ENCODE results near the gene PTPRN2. TPM values are rescaled to one million over a fixed set of nuclear protein-coding genes. Genes with fewer than 3 reads are reported as not detected.
A peak's percentile ranks its signal among the peaks of the same experiment; 100 is the strongest.

Gene PTPRN2
- polyA plus RNA-seq, 1 donor from 2014 or later: 1.6 TPM

GRCh38 chr7:157874208-157874816 lies 713.3 kb downstream of the PTPRN2 start:
- H3K4me1 Mint-ChIP-seq: peaks cover 0 to 4% (median 0%) of the 10 kb centered on the region in 3 donors
- H3K27me3 Mint-ChIP-seq: peaks cover 4% of the 10 kb centered on the region
- peaks cover 0 to 9% (median 4%) of the 10 kb centered on the region in 3 donors for H3K9me3 Mint-ChIP-seq
- peak overlapping the region in 1 of 3 donors; percentile 8 for H3K27ac Mint-ChIP-seq
- H3K4me3 Mint-ChIP-seq: peak overlapping the region in 1 of 4 donors; percentile 59
- no peaks in the 10 kb centered on the region for H3K36me3 Mint-ChIP-seq

- peaks cover 4% of the 10 kb centered on the region for H3K27me3 Mint-ChIP-seq
Observed at GRCh38 chr7:157873664-157874063, 714.0 kb downstream of the PTPRN2 start.

GRCh38 chr7:157873181-157873580 lies 714.4 kb downstream of the PTPRN2 start:
- Mint-ChIP-seq H3K9me3 (peaks cover 6 to 9% (median 7%) of the 10 kb centered on the region in 3 donors), H3K36me3 (no peaks in the 10 kb centered on the region), H3K27ac (no peak overlapping the region)

More at GRCh38 chr7:157873664-157874063, 714.0 kb downstream of the PTPRN2 start:
- H3K36me3 Mint-ChIP-seq: no peaks in the 10 kb centered on the region
- H3K27ac Mint-ChIP-seq: no peak overlapping the region
- H3K4me3 Mint-ChIP-seq: no peak overlapping the region
- H3K4me1 Mint-ChIP-seq: peaks cover 0 to 4% (median under 1%) of the 10 kb centered on the region in 3 donors
- peaks cover 5 to 9% (median 6%) of the 10 kb centered on the region in 3 donors for H3K9me3 Mint-ChIP-seq

GRCh38 chr7:157872447-157872846 lies 715.2 kb downstream of the PTPRN2 start:
- H3K27ac Mint-ChIP-seq: no peak overlapping the region
- no peak overlapping the region for H3K4me3 Mint-ChIP-seq
- no peaks in the 10 kb centered on the region for H3K36me3 Mint-ChIP-seq
- H3K27me3 Mint-ChIP-seq: peaks cover 4% of the 10 kb centered on the region
- H3K9me3 Mint-ChIP-seq: peaks cover 6 to 9% (median 7%) of the 10 kb centered on the region in 3 donors
- H3K4me1 Mint-ChIP-seq: peaks cover 0 to 4% (median 2%) of the 10 kb centered on the region in 3 donors

More at GRCh38 chr7:157873181-157873580, 714.4 kb downstream of the PTPRN2 start:
- Mint-ChIP-seq H3K27me3 (peaks cover 4% of the 10 kb centered on the region), H3K4me1 (peaks cover 0 to 4% (median 2%) of the 10 kb centered on the region in 3 donors), H3K4me3 (no peak overlapping the region)

GRCh38 chr7:157871681-157872080 lies 715.9 kb downstream of the PTPRN2 start:
- peaks cover 0 to 4% (median 2%) of the 10 kb centered on the region in 3 donors for H3K4me1 Mint-ChIP-seq
- peaks cover 4% of the 10 kb centered on the region for H3K27me3 Mint-ChIP-seq
- no peaks in the 10 kb centered on the region for H3K36me3 Mint-ChIP-seq
- H3K27ac Mint-ChIP-seq: no peak overlapping the region
- H3K9me3 Mint-ChIP-seq: peaks cover 6 to 9% (median 7%) of the 10 kb centered on the region in 3 donors
- H3K4me3 Mint-ChIP-seq: no peak overlapping the region

- H3K27me3 Mint-ChIP-seq: peaks cover 4% of the 10 kb centered on the region
- no peak overlapping the region for H3K4me3 Mint-ChIP-seq
- peak overlapping the region in 1 of 3 donors; percentile 25 for H3K27ac Mint-ChIP-seq
- H3K9me3 Mint-ChIP-seq: peaks cover 6 to 9% (median 7%) of the 10 kb centered on the region in 3 donors
- peaks cover 0 to 4% (median 2%) of the 10 kb centered on the region in 3 donors for H3K4me1 Mint-ChIP-seq
- no peaks in the 10 kb centered on the region for H3K36me3 Mint-ChIP-seq
Observed at GRCh38 chr7:157870644-157871290, 716.9 kb downstream of the PTPRN2 start.

GRCh38 chr7:157869793-157870192 lies 717.8 kb downstream of the PTPRN2 start:
- no peaks in the 10 kb centered on the region for H3K36me3 Mint-ChIP-seq
- H3K4me3 Mint-ChIP-seq: no peak overlapping the region
- peaks cover 2% of the 10 kb centered on the region for H3K27me3 Mint-ChIP-seq
- peaks cover 0 to 3% (median 2%) of the 10 kb centered on the region in 3 donors for H3K4me1 Mint-ChIP-seq
- H3K27ac Mint-ChIP-seq: no peak overlapping the region
- peaks cover 6 to 9% (median 7%) of the 10 kb centered on the region in 3 donors for H3K9me3 Mint-ChIP-seq

- Mint-ChIP-seq H3K4me3 (no peak overlapping the region), H3K27me3 (peaks cover 2% of the 10 kb centered on the region), H3K27ac (no peak overlapping the region), H3K36me3 (no peaks in the 10 kb centered on the region), H3K9me3 (peaks cover 5 to 9% (median 6%) of the 10 kb centered on the region in 3 donors), H3K4me1 (peaks cover 0 to 2% (median 0%) of the 10 kb centered on the region in 3 donors)
Observed at GRCh38 chr7:157867685-157868305, 719.8 kb downstream of the PTPRN2 start.

- H3K36me3 Mint-ChIP-seq: no peaks in the 10 kb centered on the region
Observed at GRCh38 chr7:157866336-157866924, 721.2 kb downstream of the PTPRN2 start.

GRCh38 chr7:157865351-157866165 lies 722.1 kb downstream of the PTPRN2 start:
- H3K27ac Mint-ChIP-seq: no peak overlapping the region
- peaks cover 0 to 2% (median 0%) of the 10 kb centered on the region in 3 donors for H3K4me1 Mint-ChIP-seq
- H3K27me3 Mint-ChIP-seq: no peaks in the 10 kb centered on the region
- H3K9me3 Mint-ChIP-seq: peaks cover 5 to 9% (median 6%) of the 10 kb centered on the region in 3 donors
- no peak overlapping the region for H3K4me3 Mint-ChIP-seq
- no peaks in the 10 kb centered on the region for H3K36me3 Mint-ChIP-seq

More at GRCh38 chr7:157866336-157866924, 721.2 kb downstream of the PTPRN2 start:
- Mint-ChIP-seq H3K27ac (no peak overlapping the region), H3K9me3 (peaks cover 5 to 9% (median 6%) of the 10 kb centered on the region in 3 donors), H3K27me3 (no peaks in the 10 kb centered on the region), H3K4me3 (no peak overlapping the region), H3K4me1 (peaks cover 0 to 2% (median 0%) of the 10 kb centered on the region in 3 donors)

- no peak overlapping the region for H3K27ac Mint-ChIP-seq
- H3K36me3 Mint-ChIP-seq: no peaks in the 10 kb centered on the region
- no peak overlapping the region for H3K4me3 Mint-ChIP-seq
- H3K9me3 Mint-ChIP-seq: peaks cover 5 to 6% (median 6%) of the 10 kb centered on the region in 3 donors
- peaks cover 0 to 2% (median 0%) of the 10 kb centered on the region in 3 donors for H3K4me1 Mint-ChIP-seq
- no peaks in the 10 kb centered on the region for H3K27me3 Mint-ChIP-seq
Observed at GRCh38 chr7:157864911-157865310, 722.7 kb downstream of the PTPRN2 start.

- Mint-ChIP-seq H3K27me3 (no peaks in the 10 kb centered on the region), H3K27ac (no peak overlapping the region), H3K9me3 (peaks cover 3 to 6% (median 4%) of the 10 kb centered on the region in 3 donors), H3K4me3 (no peak overlapping the region), H3K36me3 (no peaks in the 10 kb centered on the region), H3K4me1 (peaks cover 0 to 2% (median 0%) of the 10 kb centered on the region in 3 donors)
Observed at GRCh38 chr7:157863906-157864810, 723.5 kb downstream of the PTPRN2 start.

GRCh38 chr7:157863176-157863575 lies 724.4 kb downstream of the PTPRN2 start:
- Mint-ChIP-seq H3K36me3 (no peaks in the 10 kb centered on the region), H3K9me3 (peaks cover 0 to 4% (median 0%) of the 10 kb centered on the region in 3 donors), H3K27ac (no peak overlapping the region), H3K4me1 (no peaks in the 10 kb centered on the region), H3K27me3 (no peaks in the 10 kb centered on the region), H3K4me3 (no peak overlapping the region)
